SW480 (cell line): Measurements from ENCODE around the gene RGS18.
"Not testable (repeated sequence)": the region's sequence is repeated elsewhere in the genome, so short reads cannot be mapped to it uniquely, and the experiment has no call there.

Experiments used
- DNase-seq: peaks from one replicate; pipeline ENCODE4 v3.0.0-alpha.2; 2016; ENCODE audit warnings: low spot score

RGS18 gene

DNA sequence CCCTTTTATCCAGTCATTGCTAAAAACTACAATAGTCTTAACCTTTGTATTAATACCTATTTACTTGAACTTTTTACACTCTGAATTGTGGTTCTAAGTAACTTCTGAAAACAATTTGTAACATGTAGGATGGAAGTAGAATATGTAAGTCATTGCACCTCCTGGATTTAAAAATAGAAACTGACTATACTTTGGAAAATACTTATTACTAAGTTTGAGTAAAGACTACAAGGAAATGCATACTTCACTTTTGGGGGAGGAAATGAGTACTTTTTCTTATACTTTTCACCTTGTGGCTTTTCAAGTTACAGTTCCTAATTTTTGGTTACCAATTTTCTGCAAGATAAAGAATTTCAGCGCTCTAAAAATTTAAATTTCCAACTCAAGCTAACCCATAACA, 8.7 kb downstream of the RGS18 start:
- no peak for DNase-seq

DNA sequence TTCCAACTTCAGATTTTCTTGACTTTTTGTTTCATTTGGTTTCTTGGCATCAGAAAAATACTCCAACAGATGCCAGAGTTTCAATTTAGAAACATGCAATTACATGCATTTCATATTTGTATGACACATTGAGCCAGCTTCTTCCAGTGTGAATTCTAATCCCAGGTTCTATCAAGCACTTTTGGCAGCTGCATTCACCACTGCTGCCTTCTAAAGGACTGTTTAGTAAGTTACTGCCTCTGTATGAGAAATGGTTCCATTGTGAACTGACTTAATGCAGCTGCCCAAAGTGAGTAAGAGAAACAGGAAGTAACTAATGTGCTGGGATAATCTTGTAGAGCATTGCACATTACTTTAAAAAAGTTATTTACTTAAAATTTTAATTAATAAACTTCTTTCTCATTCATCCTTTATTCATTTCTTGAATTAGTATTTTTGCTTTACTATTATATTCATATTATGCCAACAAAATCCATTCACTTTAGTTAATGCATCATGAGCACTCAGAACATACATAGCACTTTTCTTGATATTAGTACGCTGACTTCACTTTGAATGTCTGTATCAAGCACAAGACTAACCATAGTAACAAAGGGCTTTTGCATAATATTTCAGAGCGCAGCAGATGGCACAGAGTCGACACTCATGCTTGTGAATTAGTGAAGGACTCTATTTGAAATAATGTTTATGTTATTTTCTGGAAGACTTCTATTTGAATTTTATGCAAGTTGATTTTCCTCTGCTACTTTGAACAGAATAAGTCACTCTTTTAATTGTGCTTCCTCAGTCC, 9.8 kb downstream of the RGS18 start:
- DNase-seq: no peak

DNA sequence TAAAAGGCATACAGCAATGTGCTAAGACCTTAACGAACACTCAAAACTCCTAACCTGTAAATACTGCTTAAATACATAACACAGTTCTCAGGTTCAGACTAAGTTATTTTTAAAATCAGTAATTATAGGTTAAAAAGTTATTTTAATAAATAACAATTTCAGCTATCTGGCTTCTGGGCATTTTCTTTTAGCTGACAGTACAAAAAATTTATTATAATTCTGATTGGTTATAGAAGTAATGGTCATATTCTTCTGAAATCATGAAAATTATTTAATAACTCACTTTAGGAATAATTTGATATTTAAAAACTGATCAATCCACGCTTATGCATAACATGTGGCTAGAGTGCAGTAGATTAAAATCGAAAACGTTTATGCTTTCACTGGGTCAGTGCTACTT, 10.7 kb downstream of the RGS18 start:
- DNase-seq: no peak

DNA sequence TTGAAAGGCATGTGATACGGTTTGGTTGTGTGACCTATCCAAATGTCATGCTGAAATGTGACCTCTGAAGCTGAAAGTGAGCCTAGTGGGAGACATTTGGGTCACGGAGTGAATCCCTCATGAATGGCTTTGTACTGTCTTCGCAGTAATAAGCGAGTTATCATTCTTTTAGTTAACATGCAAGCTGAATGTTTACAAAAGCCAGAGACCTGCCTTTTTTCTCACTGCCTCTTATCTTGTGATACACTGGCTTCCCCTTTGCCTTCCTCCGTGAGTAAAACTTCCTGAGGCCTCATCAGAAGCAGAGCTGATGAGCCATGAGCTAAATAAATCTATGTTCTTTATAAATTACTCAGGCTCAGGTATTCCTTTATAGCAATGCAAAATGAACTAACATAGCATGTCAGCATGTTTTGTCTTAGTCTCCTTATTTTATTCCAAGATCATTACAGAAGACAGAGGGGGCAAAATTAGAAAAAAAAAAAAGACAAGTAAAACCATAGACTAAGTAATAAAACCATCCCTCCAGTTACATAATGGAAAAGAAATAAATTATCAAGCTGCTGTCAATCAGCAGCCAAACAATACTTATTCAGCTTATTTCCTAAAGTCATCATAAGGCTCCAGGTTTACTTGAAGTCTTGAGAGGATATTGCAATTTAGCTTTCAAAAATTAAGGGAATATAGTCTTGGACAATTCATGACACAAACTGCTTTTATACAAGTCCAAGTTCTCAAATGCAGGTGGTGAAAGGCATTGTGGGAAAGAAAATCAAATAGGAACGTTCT, 12.1 kb downstream of the RGS18 start:
- no peak for DNase-seq

DNA sequence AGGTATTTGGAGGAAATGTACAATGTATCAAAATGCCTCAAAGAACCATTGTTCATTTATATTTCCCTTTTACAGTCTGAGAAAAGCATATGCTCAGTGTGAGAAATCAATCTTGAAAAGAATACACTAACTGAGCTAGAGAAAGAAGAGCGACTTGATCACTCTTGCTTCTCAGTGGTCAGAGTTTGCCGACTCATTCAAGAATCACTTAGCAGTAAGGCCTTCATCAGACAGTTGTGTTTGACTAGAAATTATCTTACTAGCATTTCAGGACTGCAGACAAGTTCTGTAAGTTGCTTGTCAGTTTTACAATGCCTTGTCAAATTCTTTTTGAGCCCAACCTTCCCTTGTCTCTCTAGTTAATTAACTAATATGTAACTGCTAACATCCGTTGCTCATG, 12.9 kb downstream of the RGS18 start:
- DNase-seq: no peak

DNA sequence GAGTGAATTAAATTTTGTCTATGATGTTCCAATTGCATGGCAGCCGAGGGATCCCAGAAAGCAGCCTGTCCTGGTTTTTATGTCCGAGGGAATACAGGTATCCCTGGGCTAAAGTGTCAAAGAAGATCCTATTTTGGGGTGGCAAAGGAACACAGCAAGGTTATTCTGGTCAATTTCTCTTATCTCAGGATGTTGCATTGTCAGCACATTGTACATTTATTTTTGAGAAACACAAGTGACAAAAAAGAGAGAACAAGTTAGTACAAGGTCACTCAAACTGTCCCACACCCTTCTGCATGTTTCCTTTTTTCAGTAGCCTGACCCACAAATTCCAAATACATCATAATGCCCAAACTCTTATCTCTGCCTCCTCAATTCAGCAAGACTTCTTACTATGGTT, 17.7 kb downstream of the RGS18 start:
- DNase-seq: no peak

DNA sequence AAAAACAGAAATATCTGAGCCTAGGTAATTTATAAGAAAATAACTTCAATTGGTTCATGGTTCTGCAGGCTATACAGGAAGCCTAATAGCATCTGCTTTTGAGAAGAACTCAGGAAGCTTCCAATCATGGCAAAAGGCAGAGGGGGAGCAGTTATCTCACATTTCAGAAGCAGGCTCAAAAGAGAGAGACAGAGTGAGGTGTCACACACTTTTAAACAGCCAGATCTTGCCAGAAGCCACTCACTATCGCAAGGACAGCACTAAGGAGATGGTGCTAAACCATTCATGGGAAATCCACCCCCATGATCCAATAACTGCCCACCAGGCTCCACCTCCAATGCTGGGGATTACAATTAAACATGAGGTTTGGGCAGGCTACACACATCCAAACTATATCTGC, 25.5 kb downstream of the RGS18 start:
- DNase-seq: no peak

DNA sequence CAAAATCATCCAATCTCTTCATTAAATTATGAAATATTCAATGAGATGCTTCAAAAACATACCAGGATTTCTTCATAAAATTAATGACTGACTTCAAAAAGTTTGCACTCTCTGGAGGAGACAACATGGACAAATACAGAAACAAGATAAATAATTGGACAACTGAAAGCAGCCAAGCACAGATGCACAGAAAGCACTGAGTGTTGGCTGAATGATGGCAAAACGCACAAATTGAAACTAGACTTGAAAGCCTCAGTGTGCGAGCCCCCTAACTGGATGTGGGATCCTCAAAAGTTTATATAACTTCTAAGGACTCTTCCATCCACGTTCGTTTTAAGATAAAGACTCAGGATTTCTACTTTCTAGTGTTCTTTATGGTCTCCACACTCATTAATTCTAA, 27.9 kb downstream of the RGS18 start:
- no peak for DNase-seq

DNA sequence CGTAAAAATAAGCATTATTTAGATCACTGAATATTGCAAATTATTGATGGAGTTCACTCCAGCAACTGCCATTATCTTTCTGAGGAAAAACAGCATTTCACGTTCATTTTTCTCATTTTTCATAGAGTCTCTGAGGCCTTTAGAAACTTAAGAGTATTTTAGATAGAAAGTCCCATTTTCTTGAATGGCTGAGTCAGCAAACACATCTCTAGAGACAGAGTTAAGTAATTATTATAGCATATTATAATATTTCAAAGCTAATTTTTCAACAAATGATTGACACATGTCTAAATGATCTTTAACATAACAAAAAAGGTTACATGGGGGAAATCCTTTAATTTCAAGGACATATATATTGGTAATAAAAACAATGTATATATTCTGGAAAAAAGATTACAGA, 31.8 kb downstream of the RGS18 start:
- no peak for DNase-seq

DNA sequence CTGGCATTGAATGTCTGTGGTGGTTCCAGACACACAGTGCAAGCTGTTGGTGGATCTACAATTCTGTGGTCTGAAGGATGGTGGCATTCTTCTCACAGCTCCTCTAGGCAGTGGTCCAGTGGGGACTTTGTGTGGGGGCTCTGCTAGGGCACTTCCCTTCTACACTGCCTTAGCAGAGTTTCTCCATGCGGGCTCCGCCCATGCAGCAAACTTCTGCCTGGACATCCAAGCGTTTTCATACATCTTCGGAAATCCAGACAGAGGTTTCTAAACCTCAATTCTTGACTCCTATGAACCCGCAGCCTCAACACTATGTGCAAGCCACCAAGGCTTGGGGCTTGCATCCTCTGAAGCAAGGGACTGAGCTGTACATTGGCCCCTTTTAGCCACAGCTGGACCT, 43.0 kb downstream of the RGS18 start:
- DNase-seq: no peak

DNA sequence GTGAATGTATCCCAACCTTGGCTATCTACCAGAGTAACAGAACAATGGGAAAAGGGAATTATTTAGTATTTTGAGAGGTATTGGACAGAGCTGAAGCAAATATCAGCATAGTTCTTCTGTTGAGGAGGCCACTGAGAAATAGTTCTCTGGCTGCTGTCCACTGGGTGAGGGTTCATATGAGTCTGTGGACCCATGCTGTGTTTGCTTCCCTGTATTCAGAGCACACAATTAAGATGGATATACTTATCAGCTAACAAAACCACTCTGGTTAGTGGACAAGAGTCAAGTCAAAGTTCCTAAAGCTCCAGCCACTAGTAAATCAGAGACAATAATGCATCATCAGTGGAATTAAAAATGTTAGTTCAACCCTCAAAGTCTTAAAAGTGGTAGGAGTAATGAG, 66.1 kb downstream of the RGS18 start:
- no peak for DNase-seq

DNA sequence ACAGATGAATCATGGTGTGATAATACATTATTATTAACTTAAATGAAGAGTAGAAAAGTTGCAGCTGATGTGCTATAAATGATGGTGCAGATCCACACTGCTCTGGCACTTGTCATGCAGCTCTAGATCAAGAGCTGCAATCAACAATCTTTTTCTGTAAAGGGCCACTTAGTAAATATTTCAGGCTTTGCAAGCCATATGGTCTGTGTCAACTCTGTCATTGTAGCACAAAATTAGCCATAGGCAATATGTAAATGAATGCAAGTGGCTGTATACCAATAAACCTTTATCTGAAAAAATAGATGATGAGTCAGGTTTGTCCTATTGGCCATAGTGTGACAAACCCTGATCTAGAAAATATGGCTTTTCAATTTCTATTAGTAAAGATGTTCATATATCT, 66.6 kb downstream of the RGS18 start:
- DNase-seq: no peak

DNA sequence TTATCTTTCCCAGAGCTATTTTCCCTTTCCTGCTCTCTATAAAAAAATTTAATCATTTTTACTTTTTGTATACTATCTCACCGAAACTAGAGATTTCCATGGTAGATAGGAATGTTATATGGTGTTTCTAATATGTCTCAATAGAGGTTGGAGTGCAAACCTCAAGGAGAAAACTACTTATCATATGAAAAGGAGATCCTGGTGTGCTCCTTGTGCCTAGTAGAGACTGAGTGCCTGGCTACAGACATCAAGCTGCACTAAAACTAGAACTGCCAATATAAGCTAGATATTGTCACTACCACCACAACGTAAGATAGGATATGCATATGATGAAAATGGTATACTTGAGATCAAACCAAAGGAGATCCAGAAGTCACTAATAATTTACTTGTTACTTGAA, 67.0 kb downstream of the RGS18 start:
- no peak for DNase-seq

DNA sequence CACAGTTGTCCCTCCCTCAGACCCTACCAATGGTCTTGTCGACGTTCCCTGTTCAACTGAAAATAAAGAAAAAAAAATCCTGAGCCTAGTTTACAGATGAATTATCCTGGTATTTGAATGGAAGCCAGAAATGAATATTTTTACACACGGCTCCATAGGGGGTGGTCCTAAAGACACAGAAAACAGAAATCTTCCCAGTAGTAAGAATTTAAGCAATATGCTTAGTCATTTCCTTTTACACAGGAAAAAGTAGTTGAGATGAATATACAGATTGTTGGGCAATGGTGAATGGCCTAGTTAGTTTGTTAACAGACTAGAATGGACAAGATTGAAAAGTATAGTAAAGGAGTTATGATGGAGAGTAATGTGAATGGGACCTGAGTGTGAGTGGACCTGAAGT, 67.4 kb downstream of the RGS18 start:
- DNase-seq: no peak

DNA sequence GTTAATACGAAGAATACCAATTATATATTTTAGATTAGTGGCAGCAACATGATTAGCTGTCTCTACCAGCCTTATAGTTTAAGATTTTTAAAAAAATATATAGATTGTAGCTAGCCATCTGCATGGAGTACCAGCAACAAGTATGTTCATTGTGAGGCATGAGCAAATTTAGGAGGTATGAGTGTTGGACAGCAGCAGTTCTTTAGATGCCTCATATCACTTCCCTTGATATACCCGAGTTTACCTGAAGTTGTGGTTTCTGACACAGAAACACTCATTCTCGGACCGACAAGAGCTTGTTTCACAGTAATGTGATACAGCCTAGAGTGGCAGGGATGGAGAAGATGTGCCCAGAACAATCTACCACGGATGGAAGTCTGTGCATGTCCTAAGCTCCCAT, 69.1 kb downstream of the RGS18 start:
- no peak for DNase-seq

DNA sequence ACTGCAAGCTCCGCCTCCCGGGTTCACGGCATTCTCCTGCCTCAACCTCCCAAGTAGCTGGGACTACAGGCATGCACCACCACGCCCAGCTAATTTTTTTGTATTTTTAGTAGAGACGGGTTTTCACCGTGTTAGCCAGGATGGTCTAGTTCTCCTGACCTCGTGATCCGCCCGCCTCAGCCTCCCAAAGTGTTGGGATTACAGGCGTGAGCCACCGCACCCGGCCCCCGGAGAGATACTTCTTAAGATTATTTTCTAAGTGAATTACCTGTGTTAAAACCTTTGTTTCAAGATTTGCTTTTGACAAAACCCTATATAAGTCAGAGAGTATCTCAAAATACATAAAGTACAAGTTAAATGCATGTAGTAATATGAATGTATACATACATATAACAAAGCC, 69.7 kb downstream of the RGS18 start:
- not testable (repeated sequence) for DNase-seq

DNA sequence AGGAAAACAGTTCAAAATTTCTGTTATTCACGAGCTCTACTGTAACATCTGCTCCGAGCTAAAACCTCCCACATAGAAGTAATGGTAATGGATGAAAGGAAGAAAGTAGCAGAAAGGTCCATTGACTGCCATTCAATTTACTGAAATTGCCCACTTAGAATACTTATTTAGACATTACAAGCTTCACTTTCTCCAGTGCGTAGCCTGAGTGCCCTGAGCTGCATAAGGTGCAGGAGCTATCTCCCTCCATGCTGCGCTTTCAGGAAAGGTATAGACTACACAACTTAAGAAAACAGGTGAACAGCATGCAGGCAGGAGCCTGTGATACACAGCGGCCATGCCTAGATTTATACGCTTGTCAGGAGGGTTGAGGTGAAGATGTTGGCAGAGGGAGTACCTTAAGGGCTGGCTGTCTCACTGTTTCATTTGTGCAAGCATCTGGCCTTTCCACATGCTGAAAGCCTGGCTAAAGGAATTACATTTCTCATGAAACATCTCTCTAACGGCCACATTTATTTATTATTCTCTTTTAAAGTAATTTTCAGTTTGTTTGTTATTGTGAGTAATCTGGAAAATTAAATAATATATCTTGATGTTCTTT, 74.7 kb downstream of the RGS18 start:
- DNase-seq: no peak

DNA sequence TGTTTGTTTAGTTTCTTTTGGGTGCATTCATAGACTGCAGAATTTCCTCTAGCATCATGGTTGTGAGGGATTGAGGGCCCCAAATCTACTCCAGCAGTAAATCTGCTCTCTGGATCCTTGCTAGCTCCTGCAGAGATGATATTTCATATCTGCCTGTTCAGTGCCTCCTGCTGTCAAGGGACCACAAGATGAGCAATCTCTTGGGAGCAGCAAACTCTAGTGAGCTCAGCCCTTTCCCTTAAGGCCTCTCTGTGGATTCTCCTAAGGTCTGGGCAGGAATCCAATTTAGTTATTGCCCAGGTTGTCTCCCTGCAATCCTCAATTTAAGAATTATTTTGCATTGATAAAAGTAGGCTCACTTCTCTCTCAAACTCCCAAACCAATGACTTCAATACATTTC, 76.9 kb downstream of the RGS18 start:
- no peak for DNase-seq
